ACC112 (cell line): ENCODE data around the gene ANKRD34A.

Experiments
- H2AFZ ChIP-seq: fragments of 200-600 bp; sonication (generic); one replicate; pipeline ENCODE4 v1.6.0; 2017; ENCODE audit warnings: antibody characterized with exemption, low read length; ENCODE audit not compliant: unreplicated experiment
- H3K27ac ChIP-seq: fragments of 200-600 bp; sonication (generic); 2 replicates; pipeline ENCODE4 v1.5.1; 2014; ENCODE audit warnings: low read depth, mild to moderate bottlenecking, antibody characterized with exemption, low read length, moderate library complexity
- H3K27me3 ChIP-seq: fragments of 200-600 bp; sonication (generic); 2 replicates; pipeline ENCODE4 v1.6.1; 2014; ENCODE audit warnings: mild to moderate bottlenecking, antibody characterized with exemption, low read length, moderate library complexity, mixed read lengths; ENCODE audit not compliant: insufficient read depth
- H3K36me3 ChIP-seq: fragments of 200-600 bp; sonication (generic); 2 replicates; pipeline ENCODE4 v1.6.1; 2016; ENCODE audit warnings: mild to moderate bottlenecking, antibody characterized with exemption, low read length, moderate library complexity, mixed read lengths; ENCODE audit not compliant: insufficient read depth
- H3K4me1 ChIP-seq: fragments of 200-600 bp; sonication (generic); one replicate; pipeline ENCODE4 v1.6.1; 2016; ENCODE audit warnings: low read length, mixed read lengths; ENCODE audit not compliant: insufficient read depth, unreplicated experiment, control insufficient read depth
- H3K4me3 ChIP-seq: fragments of 200-600 bp; sonication (generic); 2 replicates; pipeline ENCODE4 v1.5.1; 2014; ENCODE audit warnings: mild to moderate bottlenecking, low read depth, low read length
- H3K79me2 ChIP-seq: fragments of 200-600 bp; sonication (generic); one replicate; pipeline ENCODE4 v1.6.0; 2016; ENCODE audit warnings: low read length; ENCODE audit not compliant: control insufficient read depth, unreplicated experiment, insufficient read depth

The ANKRD34A gene

GRCh38 chr1:145996433-145997015, 32.1 kb upstream of the ANKRD34A start, which contains the start of gene TXNIP:
Gene TXNIP (minus strand): TSS chr1:145996579. CDS start chr1:145996266, 313 bp downstream.
- Histone ChIP-seq H3K27ac (peak within 1 kb of the TSS; percentile 76), H3K27me3 (no peaks in the 10 kb centered on the region), H2AFZ (peak within 1 kb of the TSS; percentile 36), H3K79me2 (peaks cover 37% of the 10 kb centered on the region), H3K4me3 (peak within 1 kb of the TSS; percentile 85), H3K36me3 (peaks cover 34% of the 10 kb centered on the region), H3K4me1 (peaks cover 40% of the 10 kb centered on the region)

- Histone ChIP-seq H3K27me3 (no peaks in the 10 kb centered on the region), H2AFZ (no peak overlapping the region), H3K79me2 (peaks cover 37% of the 10 kb centered on the region), H3K4me3 (peak overlapping the region; percentile 85), H3K27ac (peak overlapping the region; percentile 48), H3K36me3 (peaks cover 34% of the 10 kb centered on the region), H3K4me1 (peaks cover 37% of the 10 kb centered on the region)
Observed at GRCh38 chr1:145995964-145996432, 31.6 kb upstream of the ANKRD34A start.

DNA sequence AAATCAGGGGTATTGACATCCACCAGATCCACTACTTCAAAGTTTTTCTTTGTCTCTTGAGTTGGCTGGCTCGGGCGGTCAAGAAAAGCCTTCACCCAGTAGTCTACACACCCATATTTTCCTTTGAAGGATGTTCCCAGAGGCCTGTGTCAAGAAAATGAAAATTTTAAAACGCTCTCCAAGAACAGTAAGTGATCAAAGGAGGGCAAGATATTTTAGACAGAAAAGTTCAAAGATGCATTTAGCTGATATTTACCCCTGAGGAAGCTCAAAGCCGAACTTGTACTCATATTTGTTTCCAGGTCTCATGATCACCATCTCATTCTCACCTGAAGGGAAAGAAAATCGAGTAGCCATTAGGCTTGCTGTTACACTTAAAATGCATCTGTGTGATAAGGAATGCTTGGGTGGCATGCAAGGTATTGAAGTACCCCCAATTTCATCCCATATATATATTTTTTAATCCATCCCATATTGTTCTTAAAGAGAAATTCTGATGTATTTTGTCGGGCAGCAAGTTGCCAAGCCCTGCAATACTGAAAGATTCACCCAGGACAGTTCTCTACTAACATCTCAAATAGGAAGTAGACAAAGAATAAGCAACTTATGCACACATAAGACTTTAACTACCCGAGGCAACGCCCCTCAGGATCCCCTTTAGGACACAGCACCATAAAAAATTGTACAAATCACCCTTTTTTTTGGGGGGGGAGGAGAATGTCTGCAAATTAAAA, 30.9 kb upstream of the ANKRD34A start:
- H3K27me3 ChIP-seq: no peaks in the 10 kb centered on the region
- peaks cover 37% of the 10 kb centered on the region for H3K4me1 ChIP-seq
- peak overlapping the region; percentile 48; the same call in 1 of the 2 replicates for H3K27ac ChIP-seq
- peaks cover 34% of the 10 kb centered on the region for H3K36me3 ChIP-seq
- H3K4me3 ChIP-seq: peak overlapping the region; percentile 85
- H2AFZ ChIP-seq: no peak overlapping the region
- peaks cover 37% of the 10 kb centered on the region for H3K79me2 ChIP-seq

DNA sequence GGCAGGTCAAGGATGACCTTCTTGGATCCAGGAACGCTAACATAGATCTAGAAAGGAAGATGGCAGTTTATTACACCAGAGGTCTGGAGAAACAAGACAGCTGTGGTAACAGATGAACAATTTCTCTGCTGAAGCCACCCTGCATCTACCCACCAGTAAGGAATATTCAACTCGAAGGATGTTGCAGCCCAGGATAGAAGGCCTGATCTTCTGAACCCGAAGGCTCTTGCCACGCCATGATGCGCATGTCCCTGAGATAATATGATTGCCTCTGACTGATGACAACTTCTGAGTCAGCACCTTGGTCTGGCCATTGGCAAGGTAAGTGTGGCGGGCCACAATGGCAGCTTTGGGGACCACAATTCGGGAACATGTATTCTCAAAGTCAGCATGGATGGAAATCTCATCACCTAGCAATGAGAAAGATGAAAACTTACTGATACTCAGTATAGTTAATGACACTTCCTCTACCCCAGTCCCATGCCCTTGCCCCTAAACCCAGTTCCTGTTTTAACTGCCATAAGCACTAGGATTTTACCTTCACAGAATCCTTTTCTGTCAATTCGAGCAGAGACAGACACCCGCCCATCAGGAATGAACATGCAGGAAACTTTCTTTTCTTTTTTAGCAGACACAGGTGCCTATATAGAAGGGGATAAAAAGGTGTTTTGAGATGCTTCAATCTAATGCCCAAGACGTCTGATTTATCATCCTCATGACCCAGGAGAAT, 30.2 kb upstream of the ANKRD34A start:
- no peak overlapping the region for H2AFZ ChIP-seq
- H3K79me2 ChIP-seq: peaks cover 37% of the 10 kb centered on the region
- peaks cover 34% of the 10 kb centered on the region for H3K36me3 ChIP-seq
- H3K27me3 ChIP-seq: no peaks in the 10 kb centered on the region
- peaks cover 33% of the 10 kb centered on the region for H3K4me1 ChIP-seq
- 0 out of 2 replicates have a peak overlapping the region, but pooled peaks have one; percentile 48 for H3K27ac ChIP-seq
- peak overlapping the region; percentile 85 for H3K4me3 ChIP-seq

DNA sequence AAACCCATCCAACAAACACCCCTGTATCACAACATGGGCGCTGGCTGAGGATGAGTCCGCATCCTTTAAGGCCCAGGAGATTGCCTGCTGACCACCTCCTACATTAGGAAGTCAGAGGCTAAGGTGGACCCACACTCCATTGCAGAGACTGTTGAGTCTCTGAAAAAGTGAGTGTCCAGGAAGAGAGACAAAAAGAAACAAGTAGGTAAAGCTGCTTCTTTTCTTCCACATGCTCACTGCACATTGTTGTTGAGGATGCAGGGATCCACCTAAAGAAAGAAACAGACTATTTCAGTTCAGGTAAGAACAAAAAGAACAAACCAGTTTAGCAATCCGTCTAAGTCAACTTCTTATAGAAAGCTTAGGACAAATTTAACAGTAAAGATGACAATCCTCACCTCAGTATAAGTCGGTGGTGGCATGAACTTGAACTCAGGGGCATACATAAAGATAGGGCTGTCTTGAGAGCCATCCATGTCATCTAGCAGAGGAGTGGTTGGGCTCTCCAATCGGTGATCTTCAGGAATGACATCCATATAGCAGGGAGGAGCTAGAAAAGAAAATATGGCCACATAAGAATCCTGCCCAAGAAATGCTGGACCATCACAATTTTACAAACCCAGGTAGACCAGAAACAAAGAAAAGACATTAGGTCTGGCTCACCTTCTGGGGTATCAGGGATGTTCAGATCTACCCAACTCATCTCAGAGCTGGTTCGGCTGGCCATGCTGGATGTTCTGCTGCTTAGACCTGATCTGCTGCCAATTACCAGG, 29.4 kb upstream of the ANKRD34A start:
- Histone ChIP-seq H3K79me2 (peaks cover 37% of the 10 kb centered on the region), H3K4me3 (peak overlapping the region; percentile 85), H3K36me3 (peaks cover 34% of the 10 kb centered on the region), H3K27ac (peak overlapping the region; percentile 0), H3K4me1 (peaks cover 27% of the 10 kb centered on the region), H3K27me3 (no peaks in the 10 kb centered on the region), H2AFZ (no peak overlapping the region)

DNA sequence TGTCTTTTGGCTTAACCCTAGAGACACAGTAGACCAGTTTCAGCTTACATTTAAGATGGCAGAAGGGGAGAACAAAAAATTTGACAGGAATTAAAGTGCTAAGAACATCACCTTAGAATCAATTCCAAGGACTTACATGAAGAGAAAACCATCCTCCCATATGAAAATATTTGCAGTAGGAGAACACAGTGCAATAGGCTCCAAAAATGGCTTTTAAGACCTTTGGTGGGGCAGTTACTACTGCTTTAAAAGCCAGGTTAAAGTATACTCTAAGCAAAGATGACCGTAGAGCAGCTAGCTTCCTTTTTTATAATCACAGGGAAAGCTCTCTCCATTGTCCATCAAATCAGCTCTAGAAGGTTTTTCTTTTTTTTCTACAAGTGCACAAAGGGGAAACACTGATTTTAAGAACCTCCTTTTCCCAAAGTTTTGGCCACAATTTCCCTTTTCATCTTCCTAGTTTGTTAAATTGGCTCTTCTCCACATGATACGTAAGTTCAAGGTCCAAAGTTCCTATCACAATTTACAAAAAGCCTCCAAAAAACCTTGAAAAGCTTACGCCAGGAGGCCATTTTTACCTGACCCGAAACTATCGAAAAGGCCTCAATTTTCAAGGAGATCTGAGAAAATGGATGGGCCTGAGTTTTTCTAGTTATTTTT, 28.7 kb upstream of the ANKRD34A start:
- H2AFZ ChIP-seq: no peak overlapping the region
- peaks cover 26% of the 10 kb centered on the region for H3K4me1 ChIP-seq
- H3K27ac ChIP-seq: peak overlapping the region; percentile 35
- H3K27me3 ChIP-seq: no peaks in the 10 kb centered on the region
- peaks cover 37% of the 10 kb centered on the region for H3K79me2 ChIP-seq
- H3K36me3 ChIP-seq: peaks cover 34% of the 10 kb centered on the region
- H3K4me3 ChIP-seq: peak overlapping the region; percentile 85

DNA sequence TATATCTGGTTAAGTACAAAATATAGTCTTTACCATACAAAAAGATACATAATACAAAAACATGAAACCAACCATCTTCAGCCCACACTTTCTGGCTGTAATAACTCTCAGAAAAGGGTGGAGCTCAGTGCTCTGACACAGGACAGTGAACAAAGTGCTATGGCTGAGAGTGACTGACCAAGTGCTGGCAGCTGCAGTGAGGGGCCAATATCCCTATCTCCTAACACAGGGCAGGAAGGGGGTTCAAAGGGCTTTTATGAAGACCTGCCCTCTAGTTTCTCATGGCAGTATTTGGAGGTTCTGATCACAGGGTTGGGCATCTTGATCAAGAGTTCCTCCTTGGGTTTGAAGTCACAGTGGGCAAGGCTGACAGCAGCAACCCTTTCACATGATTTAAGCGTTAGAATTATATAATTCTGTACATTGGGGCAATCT, 28.1 kb upstream of the ANKRD34A start:
- Histone ChIP-seq H3K79me2 (peaks cover 37% of the 10 kb centered on the region), H3K27me3 (no peaks in the 10 kb centered on the region), H3K4me3 (peak overlapping the region; percentile 85), H3K27ac (peak overlapping the region; percentile 35; the same call in 1 of the 2 replicates), H2AFZ (no peak overlapping the region), H3K4me1 (peaks cover 20% of the 10 kb centered on the region), H3K36me3 (peaks cover 34% of the 10 kb centered on the region)

DNA sequence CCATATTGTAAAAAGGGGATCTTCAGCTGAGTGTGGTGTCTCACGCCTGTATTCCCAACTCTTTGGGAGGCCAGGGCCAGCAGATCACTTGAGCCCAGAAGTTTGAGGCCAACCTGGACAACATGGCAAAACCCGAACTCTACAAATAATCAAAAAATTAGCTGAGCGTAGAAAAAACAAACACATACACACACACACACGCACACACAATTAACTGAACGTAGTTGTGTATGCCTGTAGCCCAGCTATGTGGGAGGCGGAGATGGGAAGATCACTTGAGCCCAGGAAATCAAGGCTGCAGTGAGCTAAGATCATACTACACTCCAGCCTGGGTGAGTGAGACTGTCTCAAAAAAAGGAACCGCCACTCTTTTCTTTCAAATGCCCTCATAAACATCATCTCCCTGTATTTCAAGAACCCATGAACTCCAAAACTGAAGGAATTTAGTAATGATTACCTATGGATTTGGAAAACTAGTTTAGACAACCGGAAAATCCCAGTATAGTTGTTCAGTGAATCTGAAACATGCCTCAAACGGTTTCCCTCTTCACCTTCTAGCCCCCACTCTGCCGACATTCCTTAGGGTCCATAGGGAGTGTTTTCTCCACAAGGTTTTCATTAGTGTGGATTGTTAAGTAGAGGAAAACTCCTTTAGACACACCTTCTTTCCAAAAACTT, 27.5 kb upstream of the ANKRD34A start:
- H3K36me3 ChIP-seq: peaks cover 34% of the 10 kb centered on the region
- H3K4me3 ChIP-seq: peak overlapping the region; percentile 85
- peaks cover 36% of the 10 kb centered on the region for H3K79me2 ChIP-seq
- no peaks in the 10 kb centered on the region for H3K27me3 ChIP-seq
- peak overlapping the region; percentile 35 for H3K27ac ChIP-seq
- peaks cover 16% of the 10 kb centered on the region for H3K4me1 ChIP-seq
- H2AFZ ChIP-seq: no peak overlapping the region

GRCh38 chr1:145990249-145990855, 26.0 kb upstream of the ANKRD34A start:
- Histone ChIP-seq H3K27ac (peak overlapping the region; percentile 12; the same call in 1 of the 2 replicates), H3K27me3 (no peaks in the 10 kb centered on the region), H3K4me1 (peaks cover 27% of the 10 kb centered on the region), H3K36me3 (peaks cover 29% of the 10 kb centered on the region), H2AFZ (no peak overlapping the region), H3K79me2 (peaks cover 24% of the 10 kb centered on the region), H3K4me3 (no peak overlapping the region)
